SK-N-SH (cell line): Measurements from ENCODE around the gene HDLBP. TPM values are rescaled to one million over a fixed set of nuclear protein-coding genes. Genes with fewer than 3 reads are reported as not detected.
A peak's percentile ranks its signal among the peaks of the same experiment; 100 is the strongest.

Experiments
- CTCF ChIA-PET: fragments of 300-600, 350-600 bp; formaldehyde crosslinking; extraction: SDS; loops from one replicate; lab custom pipeline; 2021; lab: Yijun Ruan, JAX
- POLR2A ChIA-PET: fragments of 350-600 bp; sonication (Branson Sonifier 250); formaldehyde crosslinking; extraction: SDS; loops from one replicate; lab custom pipeline; 2020; ENCODE audit warnings: antibody characterized with exemption, inconsistent platforms; lab: Yijun Ruan, JAX
- DNase-seq: peaks from one replicate; pipeline ENCODE4 v3.0.0; 2012
- H2AFZ ChIP-seq: fragments of 200-600 bp; sonication (generic); 2 replicates; pipeline ENCODE4 v1.8.1; 2016; ENCODE audit warnings: antibody characterized with exemption, mild to moderate bottlenecking, low read depth
- H3F3A ChIP-seq: fragments of 200-600 bp; sonication (generic); replicated peaks from 2 replicates; pipeline ENCODE3; 2016; ENCODE audit warnings: antibody characterized with exemption, mild to moderate bottlenecking; ENCODE audit not compliant: insufficient read depth
- H3K27ac ChIP-seq, 2 experiments: fragments of 200-500 bp in 1 of 2; fragments of 200-600 bp in 1 of 2; sonication (Bioruptor generic) in 1 of 2; sonication (generic), shearing (Covaris generic) in 1 of 2; 2 replicates each; pipeline versions ENCODE4 v1.5.1 to v1.6.1; 2014 to 2016; ENCODE audit warnings: low read depth in 2 of 2, inconsistent platforms in 1 of 2, low read length in 1 of 2, mild to moderate bottlenecking in 1 of 2, mixed read lengths in 1 of 2
- H3K27me3 ChIP-seq: fragments of 200-600 bp; sonication (generic), shearing (Covaris generic); 2 replicates; pipeline ENCODE4 v1.6.1; 2016; ENCODE audit warnings: mixed run types; ENCODE audit not compliant: insufficient read depth
- H3K36me3 ChIP-seq, 2 experiments: fragments of 200-500 bp in 1 of 2; fragments of 200-600 bp in 1 of 2; sonication (Bioruptor generic) in 1 of 2; sonication (generic) in 1 of 2; replicated peaks in 1 of 2; 2 replicates each; pipeline versions ENCODE3 to v1.5.1; 2014 to 2016; ENCODE audit warnings: low read length in 1 of 2, mild to moderate bottlenecking in 1 of 2; ENCODE audit not compliant: insufficient read depth in 2 of 2, control insufficient read depth in 1 of 2
- H3K4me1 ChIP-seq, 2 experiments: fragments of 200-500 bp in 1 of 2; fragments of 200-600 bp in 1 of 2; sonication (Bioruptor generic) in 1 of 2; sonication (generic), shearing (Covaris generic) in 1 of 2; 2 replicates each; pipeline versions ENCODE4 v1.5.1 to v1.6.1; 2014 to 2016; ENCODE audit warnings: low read depth in 1 of 2, low read length in 1 of 2, mixed run types in 1 of 2; ENCODE audit not compliant: insufficient read depth in 2 of 2, control insufficient read depth in 1 of 2
- H3K4me2 ChIP-seq: fragments of 200-600 bp; sonication (generic), shearing (Covaris generic); 2 replicates; pipeline ENCODE4 v1.6.1; 2017; ENCODE audit warnings: mixed run types
- H3K4me3 ChIP-seq, 2 experiments: fragments of 200-500 bp in 1 of 2; fragments of 200-600 bp in 1 of 2; sonication (Bioruptor generic) in 1 of 2; sonication (generic), shearing (Covaris generic) in 1 of 2; 2 replicates each; pipeline versions ENCODE4 v1.5.1 to v1.8.1; 2014 to 2016; ENCODE audit warnings: low read depth in 2 of 2, inconsistent platforms in 1 of 2, low read length in 1 of 2, mild to moderate bottlenecking in 1 of 2, mixed read lengths in 1 of 2, moderate library complexity in 1 of 2
- H3K79me2 ChIP-seq: fragments of 200-600 bp; sonication (generic); 2 replicates; pipeline ENCODE4 v1.8.1; 2017; ENCODE audit warnings: mild to moderate bottlenecking; ENCODE audit not compliant: insufficient read depth
- H3K9ac ChIP-seq: fragments of 200-600 bp; sonication (generic); 2 replicates; pipeline ENCODE4 v1.6.1; 2017; ENCODE audit warnings: mixed run types
- H3K9me2 ChIP-seq: fragments of 200-600 bp; sonication (generic); 2 replicates; pipeline ENCODE4 v1.6.1; 2017; ENCODE audit warnings: mixed run types
- H3K9me3 ChIP-seq: fragments of 200-600 bp; sonication (generic); 2 replicates; pipeline ENCODE4 v1.6.1; 2017; ENCODE audit warnings: mixed run types, mild to moderate bottlenecking, moderate library complexity
- H4K20me1 ChIP-seq: fragments of 200-600 bp; sonication (generic); 2 replicates; pipeline ENCODE4 v1.6.1; 2017; ENCODE audit warnings: mild to moderate bottlenecking, mixed run types; ENCODE audit not compliant: insufficient read depth
- ELF1 ChIP-seq: IDR thresholded peaks from 2 replicates; pipeline ENCODE4 v1.4.0; 2012
- EP300 ChIP-seq, 2 experiments: IDR thresholded peaks; 2 replicates each; pipeline versions ENCODE4 v1.4.0 to v1.6.1; 2012; ENCODE audit warnings: borderline replicate concordance in 1 of 2, low read depth in 1 of 2, low read length in 1 of 2
- EZH2phosphoT487 ChIP-seq: fragments of 200-600 bp; sonication (generic); IDR thresholded peaks from 2 replicates; pipeline ENCODE4 v1.6.1; 2017; ENCODE audit warnings: low read depth, mixed run types, mild to moderate bottlenecking, antibody characterized with exemption, moderate library complexity, borderline replicate concordance
- FOSL2 ChIP-seq: IDR thresholded peaks from 2 replicates; pipeline ENCODE4 v1.4.0; 2012; ENCODE audit warnings: low read depth, mild to moderate bottlenecking, moderate library complexity, borderline replicate concordance
- FOXJ3 ChIP-seq: sonication (generic); formaldehyde crosslinking; IDR thresholded peaks from 2 replicates; pipeline ENCODE4 v1.5.1; 2020; ENCODE audit warnings: mild to moderate bottlenecking, missing genetic modification reagents
- GATA2 ChIP-seq: sonication (generic); formaldehyde crosslinking; IDR thresholded peaks from 2 replicates; pipeline ENCODE4 v1.5.0; 2020; ENCODE audit warnings: mild to moderate bottlenecking, missing genetic modification reagents
- IRF3 ChIP-seq: fragments of 150-350 bp; IDR thresholded peaks from 2 replicates; pipeline ENCODE4 v1.6.1; 2016; ENCODE audit warnings: mild to moderate bottlenecking, low read depth, low read length
- MAX ChIP-seq: IDR thresholded peaks from 2 replicates; pipeline ENCODE4 v1.4.0; 2012; ENCODE audit warnings: low read depth
- MEF2A ChIP-seq: IDR thresholded peaks from 2 replicates; pipeline ENCODE4 v1.4.0; 2012; ENCODE audit warnings: low read depth, borderline replicate concordance
- MXI1 ChIP-seq: IDR thresholded peaks from 2 replicates; pipeline ENCODE4 v1.6.1; 2012; ENCODE audit warnings: mild to moderate bottlenecking, low read depth, low read length, improper control_type of control experiment
- NFIC ChIP-seq: IDR thresholded peaks from 2 replicates; pipeline ENCODE4 v1.4.0; 2012; ENCODE audit warnings: borderline replicate concordance
- NRF1 ChIP-seq: IDR thresholded peaks from 2 replicates; pipeline ENCODE4 v1.6.1; 2012; ENCODE audit warnings: low read depth, mild to moderate bottlenecking, low read length
- PBX3 ChIP-seq: IDR thresholded peaks from 2 replicates; pipeline ENCODE4; 2012
- POLR2AphosphoS5 ChIP-seq: IDR thresholded peaks from 2 replicates; pipeline ENCODE4 v1.6.1; 2012; ENCODE audit warnings: low read depth, low read length
- RCOR1 ChIP-seq: fragments of 150-350 bp; IDR thresholded peaks from 2 replicates; pipeline ENCODE4 v1.6.1; 2017; ENCODE audit warnings: antibody characterized with exemption, low read length
- RFX5 ChIP-seq: IDR thresholded peaks from 2 replicates; pipeline ENCODE4 v1.6.1; 2012; ENCODE audit warnings: mild to moderate bottlenecking, improper control_type of control experiment, low read length
- RXRA ChIP-seq: IDR thresholded peaks from 2 replicates; pipeline ENCODE4 v1.4.0; 2012; ENCODE audit warnings: low read depth, mild to moderate bottlenecking, borderline replicate concordance
- SIN3A ChIP-seq: IDR thresholded peaks from 2 replicates; pipeline ENCODE4 v1.6.1; 2012; ENCODE audit warnings: low read depth, mild to moderate bottlenecking, low read length, moderate library complexity, borderline replicate concordance
- SMC3 ChIP-seq: IDR thresholded peaks from 2 replicates; pipeline ENCODE4 v1.6.1; 2012; ENCODE audit warnings: low read depth, low read length, improper control_type of control experiment
- TAF1 ChIP-seq: IDR thresholded peaks from 2 replicates; pipeline ENCODE4 v1.6.1; 2012; ENCODE audit warnings: low read depth, mild to moderate bottlenecking, low read length, moderate library complexity, borderline replicate concordance
- TCF12 ChIP-seq: IDR thresholded peaks from 2 replicates; pipeline ENCODE4 v1.4.0; 2012
- YY1 ChIP-seq: IDR thresholded peaks from 2 replicates; pipeline ENCODE4 v1.4.0; 2012; ENCODE audit warnings: low read depth, mild to moderate bottlenecking
- WGBS: methylation state at CpG from one replicate; pipeline ENCODE4 v1.1.6; 2017; ENCODE audit warnings: low lambda C conversion rate; 5-methylcytosine and 5-hydroxymethylcytosine counted together
- polyA plus RNA-seq, 3 experiments: library from polyadenylated mRNA; depleted of rRNA; stranded (reverse); fragments of >200 nt; gene quantifications; 2 replicates each; pipeline ENCODE4 v1.2.3, GENCODE V29; 2012
- TF ChIP-seq, protein P1 (sequence below): fragments of 150-350 bp; IDR thresholded peaks from 2 replicates; pipeline ENCODE4 v1.6.1; 2017; ENCODE audit warnings: antibody characterized with exemption, low read length, low read depth, borderline replicate concordance
- TF ChIP-seq, protein P2 (sequence below): IDR thresholded peaks from 2 replicates; pipeline ENCODE4 v1.4.0; 2012; ENCODE audit warnings: low read depth, borderline replicate concordance

HDLBP gene
- polyA plus RNA-seq, 1 of the 3 experiments (the other 2 are of a cell fraction) = 263 TPM

GRCh38 chr2:241355983-241356870 lies 40.8 kb upstream of the HDLBP start, which contains the start of gene FARP2:
TSS of gene FARP2 (plus strand) at chr2:241356285. CDS start at chr2:241373108, 16,823 bp downstream.
- H3K4me2 ChIP-seq = peak within 1 kb of the TSS; percentile 78
- H3F3A ChIP-seq = peaks cover 40% of the 10 kb centered on the region
- no peaks in the 10 kb centered on the region for H3K27me3 ChIP-seq
- peaks cover 23 to 39% of the 10 kb centered on the region in 2 experiments for H3K36me3 ChIP-seq
- H3K9me2 ChIP-seq = no peaks in the 10 kb centered on the region
- ChIA-PET CTCF (no interaction called here), POLR2A (interaction anchor here (1.0 kb wide), 1 partner anchor 347 kb away, joined by 3 read pairs; no protein-coding TSS in a partner anchor)
- H3K9ac ChIP-seq = peak within 1 kb of the TSS; percentile 90
- no peaks in the 10 kb centered on the region for H3K9me3 ChIP-seq
- peak; percentile 95 for DNase-seq
- peaks cover 49% of the 10 kb centered on the region for H3K79me2 ChIP-seq
- peaks cover 38% of the 10 kb centered on the region for H4K20me1 ChIP-seq
- peak within 1 kb of the TSS; percentile 73 to 97 for H3K4me3 ChIP-seq
- H2AFZ ChIP-seq = peak within 1 kb of the TSS; percentile 37; the same call in 1 of the 2 replicates
- peak within 1 kb of the TSS; percentile 59 to 72 for H3K27ac ChIP-seq
- no peak for TF ChIP-seq EP300 (IDR thresholded peaks at IDR 0.05; ENCODE audit: borderline replicate concordance in 1 of 2, low read depth in 1 of 2, low read length in 1 of 2)
- no peak for TF ChIP-seq FOXJ3 (CRISPR knock-in tag)
- TF ChIP-seq MXI1 = peak; percentile 43; the same call in 1 of the 2 replicates
- TF ChIP-seq PBX3 = peak; percentile 50
- TF ChIP-seq MEF2A = no peak
- TF ChIP-seq, protein P1, sequence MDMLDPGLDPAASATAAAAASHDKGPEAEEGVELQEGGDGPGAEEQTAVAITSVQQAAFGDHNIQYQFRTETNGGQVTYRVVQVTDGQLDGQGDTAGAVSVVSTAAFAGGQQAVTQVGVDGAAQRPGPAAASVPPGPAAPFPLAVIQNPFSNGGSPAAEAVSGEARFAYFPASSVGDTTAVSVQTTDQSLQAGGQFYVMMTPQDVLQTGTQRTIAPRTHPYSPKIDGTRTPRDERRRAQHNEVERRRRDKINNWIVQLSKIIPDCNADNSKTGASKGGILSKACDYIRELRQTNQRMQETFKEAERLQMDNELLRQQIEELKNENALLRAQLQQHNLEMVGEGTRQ = no peak
- TF ChIP-seq GATA2 = no peak
- 0 out of 2 replicates have a peak, but pooled peaks have one; percentile 44 for TF ChIP-seq SIN3A
- no peak for TF ChIP-seq RFX5
- no peak for TF ChIP-seq EZH2phosphoT487
- TF ChIP-seq NFIC = no peak
- TF ChIP-seq TCF12 = no peak
- TF ChIP-seq RXRA = no peak
- peak; percentile 54; the same call in 1 of the 2 replicates for TF ChIP-seq MAX
- peak; percentile 80 for TF ChIP-seq POLR2AphosphoS5
- TF ChIP-seq IRF3 = no peak
- TF ChIP-seq SMC3 = no peak
- TF ChIP-seq NRF1 = peak; percentile 66
- no peak for TF ChIP-seq ELF1
- TF ChIP-seq, protein P2, sequence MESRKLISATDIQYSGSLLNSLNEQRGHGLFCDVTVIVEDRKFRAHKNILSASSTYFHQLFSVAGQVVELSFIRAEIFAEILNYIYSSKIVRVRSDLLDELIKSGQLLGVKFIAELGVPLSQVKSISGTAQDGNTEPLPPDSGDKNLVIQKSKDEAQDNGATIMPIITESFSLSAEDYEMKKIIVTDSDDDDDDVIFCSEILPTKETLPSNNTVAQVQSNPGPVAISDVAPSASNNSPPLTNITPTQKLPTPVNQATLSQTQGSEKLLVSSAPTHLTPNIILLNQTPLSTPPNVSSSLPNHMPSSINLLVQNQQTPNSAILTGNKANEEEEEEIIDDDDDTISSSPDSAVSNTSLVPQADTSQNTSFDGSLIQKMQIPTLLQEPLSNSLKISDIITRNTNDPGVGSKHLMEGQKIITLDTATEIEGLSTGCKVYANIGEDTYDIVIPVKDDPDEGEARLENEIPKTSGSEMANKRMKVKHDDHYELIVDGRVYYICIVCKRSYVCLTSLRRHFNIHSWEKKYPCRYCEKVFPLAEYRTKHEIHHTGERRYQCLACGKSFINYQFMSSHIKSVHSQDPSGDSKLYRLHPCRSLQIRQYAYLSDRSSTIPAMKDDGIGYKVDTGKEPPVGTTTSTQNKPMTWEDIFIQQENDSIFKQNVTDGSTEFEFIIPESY = no peak
- TF ChIP-seq YY1 = no peak
- TF ChIP-seq TAF1 = peak; percentile 89
- TF ChIP-seq FOSL2 = no peak
- no peak for TF ChIP-seq RCOR1
- 0% methylated on average over 26 of the region's 101 CpGs for WGBS
- H3K4me1 ChIP-seq = peaks cover 0 to 13% of the 10 kb centered on the region in 2 experiments; a peak in 3 of 4 replicates
